Psoas muscle (tissue), 8 donors: ENCODE measurements around the gene NLRP6. TPM values are rescaled to one million over a fixed set of nuclear protein-coding genes. Genes with fewer than 3 reads are reported as not detected.

Experiments used
- ATAC-seq, 4 donors: fragments of 200-7000 bp; cut with Tn5 transposase; one replicate each; pipeline ENCODE4 v1.9.1; 2020; ENCODE audit warnings: moderate library complexity in 3 of 4, mild to moderate bottlenecking in 2 of 4
- DNase-seq, 2 donors: peaks; one replicate each; pipeline ENCODE4 v3.0.0-alpha.2; 2020
- H3K27ac ChIP-seq: fragments of 200-600 bp; one replicate; pipeline ENCODE4 v1.8.0; 2022
- H3K27me3 ChIP-seq, 3 donors: fragments of 200-600 bp in 1 of 3; one replicate each; pipeline versions ENCODE4 v1.6.1 to v1.8.0; 2013 to 2022; ENCODE audit warnings: low read length in 2 of 3, mild to moderate bottlenecking in 2 of 3, moderate library complexity in 1 of 3; ENCODE audit not compliant: insufficient read depth in 3 of 3
- H3K36me3 ChIP-seq, 2 donors: fragments of 200-600 bp in 1 of 2; one replicate each; pipeline versions ENCODE4 v1.6.1 to v1.8.0; 2013 to 2022; ENCODE audit warnings: low read depth in 1 of 2, mild to moderate bottlenecking in 1 of 2, moderate library complexity in 1 of 2; ENCODE audit not compliant: insufficient read depth in 1 of 2
- H3K4me1 ChIP-seq: fragments of 200-600 bp; one replicate; pipeline ENCODE4 v1.8.0; 2022
- H3K4me3 ChIP-seq: fragments of 200-600 bp; one replicate; pipeline ENCODE4 v1.8.0; 2022; ENCODE audit warnings: mild to moderate bottlenecking
- H3K9me3 ChIP-seq: fragments of 200-600 bp; one replicate; pipeline ENCODE4 v1.8.0; 2022
- WGBS, 3 donors: extraction: QIAGEN DNeasy Blood & Tissue Kit; methylation state at CpG; one replicate each; pipeline versions ENCODE4 v1.1.6 to v1.1.7; 2013; 5-methylcytosine and 5-hydroxymethylcytosine counted together
- intact Hi-C, 2 donors: fragments of 100-400 bp; cut with DNase I; formaldehyde crosslinking; loops; one replicate each; pipeline versions ENCODE4 v1.11.0 to v1.14.2; 2022
- polyA plus RNA-seq, 3 donors: library from polyadenylated mRNA; stranded (reverse); fragments of 200-250 nt; gene quantifications; one replicate each; pipeline ENCODE4 v1.2.3, GENCODE V29; 2013
- total RNA-seq, 4 donors: library from RNA; stranded (reverse); fragmentation: NEBNext Ultra II Directional in 2 of 4; extraction: Animal tissue kit (Norgen Biotek cat#: 25700) in 2 of 4; gene quantifications; one replicate each; pipeline versions ENCODE4 v1.2.1 to v1.2.4, GENCODE V29; 2021 to 2023
- TF ChIP-seq, protein P1 (sequence below): fragments of 200-600 bp; IDR thresholded peaks from one replicate; pipeline ENCODE4 v1.8.0; 2022; ENCODE audit warnings: antibody characterized with exemption
- donor health status: healthy with polysubstance abuse.
- donor health status: DM: no; HTN: no; CAD: no; lungs with moderate emphysema.
- donor health status: Bipolar disorder and iron deficiency.
- donor health status: healthy.
- donor health status: DM: yes; HTN: yes; CAD: no.
- donor health status: DM: no; HTN: no; CAD: no.
- donor health status: DM: no; HTN: no; CAD: no.
- donor health status: DM: yes; HTN: yes; CAD: no.

Gene NLRP6
- total and polyA plus RNA-seq, 7 donors = 0.03 to 0.17 (median 0.07) TPM; not detected in 3

GRCh38 chr11:272195-272930 lies 5.8 kb upstream of the NLRP6 start:
- H3K36me3 ChIP-seq = no peaks in the 10 kb centered on the region
- TF ChIP-seq, protein P1, sequence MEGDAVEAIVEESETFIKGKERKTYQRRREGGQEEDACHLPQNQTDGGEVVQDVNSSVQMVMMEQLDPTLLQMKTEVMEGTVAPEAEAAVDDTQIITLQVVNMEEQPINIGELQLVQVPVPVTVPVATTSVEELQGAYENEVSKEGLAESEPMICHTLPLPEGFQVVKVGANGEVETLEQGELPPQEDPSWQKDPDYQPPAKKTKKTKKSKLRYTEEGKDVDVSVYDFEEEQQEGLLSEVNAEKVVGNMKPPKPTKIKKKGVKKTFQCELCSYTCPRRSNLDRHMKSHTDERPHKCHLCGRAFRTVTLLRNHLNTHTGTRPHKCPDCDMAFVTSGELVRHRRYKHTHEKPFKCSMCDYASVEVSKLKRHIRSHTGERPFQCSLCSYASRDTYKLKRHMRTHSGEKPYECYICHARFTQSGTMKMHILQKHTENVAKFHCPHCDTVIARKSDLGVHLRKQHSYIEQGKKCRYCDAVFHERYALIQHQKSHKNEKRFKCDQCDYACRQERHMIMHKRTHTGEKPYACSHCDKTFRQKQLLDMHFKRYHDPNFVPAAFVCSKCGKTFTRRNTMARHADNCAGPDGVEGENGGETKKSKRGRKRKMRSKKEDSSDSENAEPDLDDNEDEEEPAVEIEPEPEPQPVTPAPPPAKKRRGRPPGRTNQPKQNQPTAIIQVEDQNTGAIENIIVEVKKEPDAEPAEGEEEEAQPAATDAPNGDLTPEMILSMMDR = no peak
- peaks cover 0 to 25% (median 3%) of the 10 kb centered on the region in 3 donors for H3K27me3 ChIP-seq
- DNase-seq = no peak
- intact Hi-C loops = no loop called here
- no peak for ATAC-seq
- 81 to 85% (median 83%) methylated on average over 21 to 22 of the region's 22 CpGs for WGBS, 3 donors
- H3K27ac ChIP-seq = no peak overlapping the region
- H3K4me3 ChIP-seq = no peak overlapping the region
- H3K9me3 ChIP-seq = no peaks in the 10 kb centered on the region
- no peaks in the 10 kb centered on the region for H3K4me1 ChIP-seq

DNA sequence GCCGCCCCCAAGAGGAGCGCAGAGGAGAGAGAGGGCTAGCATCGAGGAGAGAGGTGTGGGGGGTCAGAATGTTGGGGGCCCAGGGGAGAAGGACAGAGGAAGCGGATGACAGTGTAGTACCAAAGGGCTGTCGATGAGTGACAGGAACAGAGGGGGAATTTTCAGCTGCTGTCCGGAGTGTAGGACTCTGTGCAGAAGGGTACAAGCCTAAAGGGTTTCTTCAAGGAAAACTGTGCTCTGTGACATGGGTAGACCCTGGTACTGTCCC lies 5.3 kb upstream of the NLRP6 start:
- no peak overlapping the region for H3K4me3 ChIP-seq
- peaks cover 0 to 24% (median 3%) of the 10 kb centered on the region in 3 donors for H3K27me3 ChIP-seq
- no peak overlapping the region for H3K27ac ChIP-seq
- 64 to 75% (median 73%) methylated on average over 6 of the region's 6 CpGs for WGBS, 3 donors
- TF ChIP-seq, protein P1 = no peak
- no peaks in the 10 kb centered on the region for H3K36me3 ChIP-seq
- ATAC-seq = no peak
- intact Hi-C loops = no loop called here
- no peaks in the 10 kb centered on the region for H3K4me1 ChIP-seq
- no peaks in the 10 kb centered on the region for H3K9me3 ChIP-seq
- no peak for DNase-seq

- TF ChIP-seq, protein P1 = no peak
- intact Hi-C loops = no loop called here
- Histone ChIP-seq H3K27me3 (peaks cover 0 to 42% (median 28%) of the 10 kb centered on the region in 3 donors), H3K9me3 (no peaks in the 10 kb centered on the region), H3K4me1 (no peaks in the 10 kb centered on the region), H3K27ac (no peak overlapping the region), H3K4me3 (no peak overlapping the region), H3K36me3 (no peaks in the 10 kb centered on the region)
- ATAC-seq (no peak), DNase-seq (no peak)
These were observed 2.0 kb upstream of the NLRP6 start for GRCh38 chr11:276219-276618.

DNA sequence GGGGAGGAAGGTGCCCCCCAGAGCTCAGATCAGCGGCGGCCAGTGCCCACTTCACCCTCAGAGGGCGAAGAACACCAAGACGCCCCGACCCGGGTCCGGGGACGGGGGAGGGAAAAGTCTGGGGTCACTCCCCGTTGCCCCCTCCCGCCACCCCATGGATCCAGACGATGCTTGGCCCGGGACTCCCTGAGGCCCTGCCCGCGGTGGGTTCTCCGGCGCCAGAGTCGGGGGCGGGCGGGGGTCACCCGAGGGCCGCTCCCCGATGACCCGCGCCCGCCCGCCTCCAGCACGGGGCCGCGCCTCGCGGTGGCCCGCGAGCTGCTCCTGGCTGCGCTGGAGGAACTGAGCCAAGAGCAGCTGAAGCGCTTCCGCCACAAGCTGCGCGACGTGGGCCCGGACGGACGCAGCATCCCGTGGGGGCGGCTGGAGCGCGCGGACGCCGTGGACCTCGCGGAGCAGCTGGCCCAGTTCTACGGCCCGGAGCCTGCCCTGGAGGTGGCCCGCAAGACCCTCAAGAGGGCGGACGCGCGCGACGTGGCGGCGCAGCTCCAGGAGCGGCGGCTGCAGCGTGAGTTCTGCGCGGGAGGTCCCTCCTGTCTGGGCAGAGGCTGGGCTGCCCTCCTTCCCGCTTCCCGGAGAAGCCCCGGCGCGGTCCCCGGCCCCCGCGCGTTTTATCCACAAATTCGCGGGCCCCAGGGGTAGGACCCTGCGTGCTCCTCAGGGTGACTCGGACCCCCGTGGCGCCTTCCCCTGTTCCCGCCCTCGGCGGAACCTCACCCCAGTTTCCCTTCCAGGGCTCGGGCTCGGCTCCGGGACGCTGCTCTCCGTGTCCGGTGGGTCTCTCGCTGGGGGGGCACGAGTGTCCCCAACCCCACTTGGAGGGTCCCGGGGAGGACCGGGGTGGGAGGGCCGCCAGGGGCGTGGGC lies 1.1 kb downstream of the NLRP6 start:
- H3K27me3 ChIP-seq = peaks cover 0 to 59% (median 42%) of the 10 kb centered on the region in 3 donors
- 8 to 15% (median 9%) methylated on average over 72 to 97 of the region's 97 CpGs for WGBS, 3 donors

More for the DNA sequence above, 1.1 kb downstream of the NLRP6 start:
- no peak overlapping the region for H3K27ac ChIP-seq
- intact Hi-C loops = no loop called here
- no peaks in the 10 kb centered on the region for H3K4me1 ChIP-seq
- H3K4me3 ChIP-seq = peak overlapping the region; percentile 28
- TF ChIP-seq, protein P1 = no peak
- no peaks in the 10 kb centered on the region for H3K9me3 ChIP-seq
- DNase-seq (peak in 1 of 2 donors; percentile 55), ATAC-seq (peak in 1 of 4 donors; percentile 41)
- no peaks in the 10 kb centered on the region for H3K36me3 ChIP-seq
